HG03060 (cell line): ENCODE results near the gene L3MBTL4.
"Not testable (repeated sequence)": the region's sequence is repeated elsewhere in the genome, so short reads cannot be mapped to it uniquely, and the experiment has no call there.

Source experiments
- ATAC-seq: cut with Tn5 transposase; IDR thresholded peaks from one replicate; pipeline ENCODE4 v1.9.1; 2021; ENCODE audit warnings: low read depth, moderate number of reproducible peaks; ENCODE audit not compliant: unreplicated experiment

The L3MBTL4 gene

GRCh38 chr18:6414723-6415417 is at the start of gene L3MBTL4:
TSS of gene L3MBTL4 (minus strand) at chr18:6414911. CDS start at chr18:6311625, 103,286 bp downstream.
- peak; percentile 33 for ATAC-seq

GRCh38 chr18:6452194-6452593 is 37.5 kb upstream of the L3MBTL4 start:
- no peak for ATAC-seq

GRCh38 chr18:6449213-6449612 is 34.5 kb upstream of the L3MBTL4 start:
- ATAC-seq = no peak

GRCh38 chr18:6444466-6445228 is 29.9 kb upstream of the L3MBTL4 start:
- ATAC-seq = no peak

- ATAC-seq = no peak
Measured at GRCh38 chr18:6441200-6441599, 26.5 kb upstream of the L3MBTL4 start.

- no peak for ATAC-seq
Measured at GRCh38 chr18:6437937-6438818, 23.5 kb upstream of the L3MBTL4 start.

GRCh38 chr18:6435731-6436130 is 21.0 kb upstream of the L3MBTL4 start:
- no peak for ATAC-seq

- no peak for ATAC-seq
Measured at GRCh38 chr18:6434987-6435709, 20.4 kb upstream of the L3MBTL4 start.

- ATAC-seq = no peak
Measured at GRCh38 chr18:6434481-6434880, 19.8 kb upstream of the L3MBTL4 start.

GRCh38 chr18:6431659-6432318 is 17.1 kb upstream of the L3MBTL4 start:
- ATAC-seq = no peak

GRCh38 chr18:6428851-6429395 is 14.2 kb upstream of the L3MBTL4 start:
- no peak for ATAC-seq

GRCh38 chr18:6427286-6427685 is 12.6 kb upstream of the L3MBTL4 start:
- ATAC-seq = no peak

GRCh38 chr18:6423289-6423688 is 8.6 kb upstream of the L3MBTL4 start:
- ATAC-seq = no peak

GRCh38 chr18:6414118-6414722 is 491 bp downstream of the L3MBTL4 start:
- ATAC-seq = peak; percentile 51

- no peak for ATAC-seq
Measured at GRCh38 chr18:6413579-6414117, 1.1 kb downstream of the L3MBTL4 start.

GRCh38 chr18:6412933-6413472 is 1.7 kb downstream of the L3MBTL4 start:
- ATAC-seq = no peak

- no peak for ATAC-seq
Measured at GRCh38 chr18:6411382-6411781, 3.3 kb downstream of the L3MBTL4 start.

GRCh38 chr18:6409933-6410332 is 4.8 kb downstream of the L3MBTL4 start:
- ATAC-seq = no peak

- ATAC-seq = not testable (repeated sequence)
Measured at GRCh38 chr18:6408543-6408942, 6.2 kb downstream of the L3MBTL4 start.
